ENCODE measurements around the gene RERG.

- TF ChIP-seq CTCF (IDR thresholded peaks at IDR 0.05), result no peak
- TF ChIP-seq POLR2A (IDR thresholded peaks at IDR 0.05), result no peak
Measured at GRCh38 chr12:15243102-15243501, 21.9 kb upstream of the RERG start.

Measured in right lobe of liver (tissue), 4 donors.